Right lobe of liver (tissue), 4 donors: ENCODE data around the gene TEX52.

Experiments
- CTCF ChIP-seq, 4 donors: fragments of 200-600 bp in 3 of 4; fragments of 450-650 bp in 1 of 4; IDR thresholded peaks; one replicate each; pipeline versions ENCODE4 v1.5.1 to v1.8.0; 2016 to 2022; ENCODE audit warnings: antibody characterized with exemption in 4 of 4, mild to moderate bottlenecking in 2 of 4
- POLR2A ChIP-seq: fragments of 450-650 bp; IDR thresholded peaks from one replicate; pipeline ENCODE4 v1.6.1; 2017; ENCODE audit warnings: antibody characterized with exemption, mild to moderate bottlenecking
- donor health status: DM: no; HTN: no; CAD: no.
- donor health status: DM: no; HTN: no; CAD: no.
- donor health status: DM: no; HTN: yes; CAD: no.

GRCh38 chr12:2890001-2890387 lies 33.2 kb upstream of the TEX52 start:
- TF ChIP-seq POLR2A (no peak), CTCF (IDR thresholded peaks at IDR 0.05) (no peak)
